Measurements from ENCODE around the gene KLK10. TPM values are rescaled to one million over a fixed set of nuclear protein-coding genes. Genes with fewer than 3 reads are reported as not detected.

The KLK10 gene
- total RNA-seq, 1 experiment from 2014 or later: 33.6 TPM

- Histone ChIP-seq H3K4me3 (replicated peaks in 1 of 2; ENCODE audit: low read depth in 1 of 2, low read length in 2 of 2) (no peak overlapping the region), H3K9me2 (ENCODE audit: insufficient read depth) (no peaks in the 10 kb centered on the region), H4K20me1 (ENCODE audit: insufficient read depth) (no peaks in the 10 kb centered on the region), H3K79me2 (ENCODE audit: insufficient read depth, low read length) (no peaks in the 10 kb centered on the region), H3K4me2 (ENCODE audit: low read length) (no peak overlapping the region), H3K36me3 (ENCODE audit: control insufficient read depth in 1 of 2, insufficient read depth in 2 of 2, low read length in 2 of 2) (no peaks in the 10 kb centered on the region), H2AFZ (ENCODE audit: low read depth, low read length, poor library complexity, severe bottlenecking) (no peak overlapping the region), H3K4me1 (ENCODE audit: control insufficient read depth in 1 of 2, insufficient read depth in 2 of 2, low read length in 2 of 2) (peaks cover 6 to 23% of the 10 kb centered on the region in 2 experiments; a peak in 3 of 4 replicates), H3K9me3 (ENCODE audit: control insufficient read depth in 1 of 2, insufficient read depth in 1 of 2, low read depth in 1 of 2, low read length in 2 of 2) (no peaks in the 10 kb centered on the region), H3K9ac (ENCODE audit: low read length) (no peak overlapping the region), H3K27ac (ENCODE audit: low read depth, low read length) (no peak overlapping the region), H3K27me3 (ENCODE audit: insufficient read depth, low read length) (no peaks in the 10 kb centered on the region)
- CTCF ChIA-PET: interaction anchor here (1.5 kb wide), 1 partner anchor 8 kb away, joined by 6 read pairs; no protein-coding TSS in a partner anchor
- POLR2A ChIA-PET: no interaction called here
- TF ChIP-seq CBX3 (IDR thresholded peaks at IDR 0.05; ENCODE audit: low read depth) (no peak), SP1 (IDR thresholded peaks at IDR 0.05; ENCODE audit: low read depth) (no peak), CEBPB (IDR thresholded peaks at IDR 0.05; ENCODE audit: low read depth) (no peak), TCF7L2 (IDR thresholded peaks at IDR 0.05; ENCODE audit: borderline replicate concordance, extremely low read depth, insufficient read depth, insufficient read length) (no peak), REST (IDR thresholded peaks at IDR 0.05; ENCODE audit: low read depth) (no peak), YY1 (IDR thresholded peaks at IDR 0.05; ENCODE audit: extremely low read depth, insufficient replicate concordance, low read depth, low read length) (no peak), POLR2A (IDR thresholded peaks at IDR 0.05; ENCODE audit: borderline replicate concordance, extremely low read depth, insufficient read depth, insufficient read length) (no peak), ATF3 (IDR thresholded peaks at IDR 0.05) (no peak), POLR2AphosphoS5 (IDR thresholded peaks at IDR 0.05; ENCODE audit: low read depth, low read length) (no peak), SIN3A (IDR thresholded peaks at IDR 0.05; ENCODE audit: low read depth) (no peak), ZBTB33 (IDR thresholded peaks at IDR 0.05; ENCODE audit: extremely low read depth, insufficient replicate concordance, low read length) (no peak)
- no TSS peak for BruUV-seq (replicated peaks)
- RAD21 ChIA-PET (ENCODE audit: low non-redundant PET in 1 of 2, low total read pairs in 2 of 2, uncharacterized antibody in 2 of 2, unreplicated experiment in 2 of 2): no interaction called here
- DNase-seq (ENCODE audit: low read depth, low spot score) (no peak), ATAC-seq (no peak)
- intact Hi-C loops (cut with micrococcal nuclease): no loop called here
These were observed 5.9 kb upstream of the KLK10 start for GRCh38 chr19:51025401-51025800.
